NCI-H345 (cell line): ENCODE results near the gene TIMP2.

Source experiments
- DNase-seq: peaks from one replicate; lab custom pipeline; 2025; lab: John Stamatoyannopoulos, UW

TIMP2 gene

GRCh38 chr17:78836420-78837021, 88.7 kb downstream of the TIMP2 start:
- no peak for DNase-seq

GRCh38 chr17:78834571-78834970, 90.6 kb downstream of the TIMP2 start:
- DNase-seq, result no peak

GRCh38 chr17:78832541-78832810, 92.7 kb downstream of the TIMP2 start:
- no peak for DNase-seq

- no peak for DNase-seq
Measured at GRCh38 chr17:78831688-78832540, 93.3 kb downstream of the TIMP2 start.

GRCh38 chr17:78829477-78829876, 95.7 kb downstream of the TIMP2 start:
- no peak for DNase-seq

GRCh38 chr17:78828470-78829185, 96.6 kb downstream of the TIMP2 start:
- DNase-seq, result no peak

GRCh38 chr17:78826836-78827509, 98.2 kb downstream of the TIMP2 start:
- no peak for DNase-seq

- DNase-seq, result no peak
Measured at GRCh38 chr17:78826421-78826820, 98.8 kb downstream of the TIMP2 start.

GRCh38 chr17:78825696-78826095, 99.5 kb downstream of the TIMP2 start:
- no peak for DNase-seq

- DNase-seq, result no peak
Measured at GRCh38 chr17:78824240-78824639, 100.9 kb downstream of the TIMP2 start.

- DNase-seq, result no peak
Measured at GRCh38 chr17:78823282-78824046, 101.7 kb downstream of the TIMP2 start.

GRCh38 chr17:78822552-78822951, 102.6 kb downstream of the TIMP2 start:
- no peak for DNase-seq

- DNase-seq, result no peak
Measured at GRCh38 chr17:78821961-78822360, 103.2 kb downstream of the TIMP2 start.

- DNase-seq, result no peak
Measured at GRCh38 chr17:78820841-78821240, 104.3 kb downstream of the TIMP2 start.

- DNase-seq, result no peak
Measured at GRCh38 chr17:78819806-78820792, 105.1 kb downstream of the TIMP2 start.

GRCh38 chr17:78819402-78819801, 105.8 kb downstream of the TIMP2 start:
- DNase-seq, result no peak

- DNase-seq, result no peak
Measured at GRCh38 chr17:78818932-78819331, 106.3 kb downstream of the TIMP2 start.

GRCh38 chr17:78818152-78818846, 106.9 kb downstream of the TIMP2 start:
- DNase-seq, result no peak

GRCh38 chr17:78817123-78817522, 108.1 kb downstream of the TIMP2 start:
- no peak for DNase-seq

GRCh38 chr17:78815696-78816095, 109.5 kb downstream of the TIMP2 start:
- DNase-seq, result no peak
